ENCODE results near the gene S100A9.
"Not testable (repeated sequence)": the region's sequence is repeated elsewhere in the genome, so short reads cannot be mapped to it uniquely, and the experiment has no call there.

S100A9 gene

GRCh38 chr1:153407274-153407673, 49.6 kb downstream of the S100A9 start:
- DNase-seq (ENCODE audit: low read depth in 2 of 2) = not testable (repeated sequence)

Measured in stimulated activated CD4-positive, alpha-beta T cell treated with anti-CD3 and anti-CD28 coated beads, Interleukin-15, amount 100 ng/mL, for 48 hours (primary cell).